Endothelial cell (in vitro differentiated cells): ENCODE data around the gene PPM1M. TPM values are rescaled to one million over a fixed set of nuclear protein-coding genes. Genes with fewer than 3 reads are reported as not detected.

ENCODE experiments used
- DNase-seq: peaks from one replicate; pipeline ENCODE4 v3.0.0; 2021; ENCODE audit warnings: low spot score
- H3K27ac Mint-ChIP-seq: one replicate; pipeline ENCODE4 v1.8.0; 2021; ENCODE audit warnings: mixed read lengths, inconsistent platforms; ENCODE audit not compliant: unreplicated experiment
- H3K27me3 Mint-ChIP-seq: one replicate; pipeline ENCODE4 v1.8.0; 2021; ENCODE audit warnings: mild to moderate bottlenecking, moderate library complexity, mixed read lengths, inconsistent platforms; ENCODE audit not compliant: unreplicated experiment
- H3K36me3 Mint-ChIP-seq: one replicate; pipeline ENCODE4 v1.8.0; 2021; ENCODE audit warnings: mild to moderate bottlenecking, low read depth, mixed read lengths, inconsistent platforms; ENCODE audit not compliant: unreplicated experiment
- H3K4me1 Mint-ChIP-seq: one replicate; pipeline ENCODE4 v1.8.0; 2021; ENCODE audit warnings: mild to moderate bottlenecking, mixed read lengths, inconsistent platforms; ENCODE audit not compliant: unreplicated experiment
- H3K4me3 Mint-ChIP-seq: one replicate; pipeline ENCODE4 v1.8.0; 2021; ENCODE audit warnings: mild to moderate bottlenecking, mixed read lengths, inconsistent platforms; ENCODE audit not compliant: unreplicated experiment
- H3K9me3 Mint-ChIP-seq: one replicate; pipeline ENCODE4 v1.8.0; 2021; ENCODE audit warnings: mixed read lengths, inconsistent platforms; ENCODE audit not compliant: unreplicated experiment
- total RNA-seq: library from RNA; stranded (reverse); fragmentation: NEBNext Ultra II Directional; extraction: Animal tissue kit (Norgen Biotek cat#: 25700); gene quantifications from one replicate; pipeline ENCODE4 v1.2.1, GENCODE V29; 2021; ENCODE audit not compliant: unreplicated experiment
- TF ChIP-seq, protein P1 (sequence below): fragments of 200-600 bp; sonication (generic); IDR thresholded peaks from one replicate; pipeline ENCODE4 v1.5.0; 2021; ENCODE audit warnings: antibody characterized with exemption; ENCODE audit not compliant: unreplicated experiment

Gene PPM1M
- total RNA-seq, 1 donor from 2014 or later = 15.0 TPM

- Mint-ChIP-seq H3K36me3 (peaks cover 4% of the 10 kb centered on the region), H3K4me3 (no peak overlapping the region), H3K4me1 (peaks cover 26% of the 10 kb centered on the region), H3K27me3 (peaks cover 10% of the 10 kb centered on the region), H3K9me3 (no peaks in the 10 kb centered on the region), H3K27ac (no peak overlapping the region)
- no peak for DNase-seq
- TF ChIP-seq, protein P1, sequence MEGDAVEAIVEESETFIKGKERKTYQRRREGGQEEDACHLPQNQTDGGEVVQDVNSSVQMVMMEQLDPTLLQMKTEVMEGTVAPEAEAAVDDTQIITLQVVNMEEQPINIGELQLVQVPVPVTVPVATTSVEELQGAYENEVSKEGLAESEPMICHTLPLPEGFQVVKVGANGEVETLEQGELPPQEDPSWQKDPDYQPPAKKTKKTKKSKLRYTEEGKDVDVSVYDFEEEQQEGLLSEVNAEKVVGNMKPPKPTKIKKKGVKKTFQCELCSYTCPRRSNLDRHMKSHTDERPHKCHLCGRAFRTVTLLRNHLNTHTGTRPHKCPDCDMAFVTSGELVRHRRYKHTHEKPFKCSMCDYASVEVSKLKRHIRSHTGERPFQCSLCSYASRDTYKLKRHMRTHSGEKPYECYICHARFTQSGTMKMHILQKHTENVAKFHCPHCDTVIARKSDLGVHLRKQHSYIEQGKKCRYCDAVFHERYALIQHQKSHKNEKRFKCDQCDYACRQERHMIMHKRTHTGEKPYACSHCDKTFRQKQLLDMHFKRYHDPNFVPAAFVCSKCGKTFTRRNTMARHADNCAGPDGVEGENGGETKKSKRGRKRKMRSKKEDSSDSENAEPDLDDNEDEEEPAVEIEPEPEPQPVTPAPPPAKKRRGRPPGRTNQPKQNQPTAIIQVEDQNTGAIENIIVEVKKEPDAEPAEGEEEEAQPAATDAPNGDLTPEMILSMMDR = no peak
Measured at GRCh38 chr3:52242039-52242438, 3.5 kb upstream of the PPM1M start.

- H3K9me3 Mint-ChIP-seq = no peaks in the 10 kb centered on the region
- DNase-seq = no peak
- peaks cover 13% of the 10 kb centered on the region for H3K36me3 Mint-ChIP-seq
Measured at GRCh38 chr3:52243791-52244628, 1.5 kb upstream of the PPM1M start.

DNA sequence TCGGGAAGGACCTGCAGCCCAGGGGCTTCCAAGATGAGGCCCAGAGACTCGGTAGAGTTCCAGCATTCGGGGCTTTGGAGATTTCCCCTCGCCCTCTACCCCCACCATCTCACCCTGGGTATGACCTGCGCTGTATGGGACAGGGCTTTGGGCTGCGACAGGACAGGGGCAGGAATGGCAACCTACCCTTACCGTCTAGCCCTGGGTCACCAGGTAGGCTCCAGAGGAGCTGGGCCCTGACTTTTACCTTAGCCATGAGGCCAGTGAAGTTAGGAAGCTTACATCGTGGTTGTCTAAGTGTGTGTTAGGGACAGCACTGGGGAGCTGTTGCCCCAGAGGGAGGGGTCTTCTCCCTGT is 683 bp downstream of the PPM1M start:
- Mint-ChIP-seq H3K9me3 (no peaks in the 10 kb centered on the region), H3K27me3 (peaks cover 13% of the 10 kb centered on the region), H3K27ac (no peak overlapping the region), H3K36me3 (peaks cover 21% of the 10 kb centered on the region), H3K4me1 (peaks cover 18% of the 10 kb centered on the region), H3K4me3 (peak overlapping the region; percentile 67)
- DNase-seq = no peak
- TF ChIP-seq, protein P1 = no peak

More at GRCh38 chr3:52243791-52244628, 1.5 kb upstream of the PPM1M start:
- Mint-ChIP-seq H3K4me1 (peaks cover 25% of the 10 kb centered on the region), H3K27me3 (peaks cover 15% of the 10 kb centered on the region), H3K4me3 (no peak overlapping the region), H3K27ac (no peak overlapping the region)
- TF ChIP-seq, protein P1 = no peak

- no peaks in the 10 kb centered on the region for H3K9me3 Mint-ChIP-seq
- peaks cover 21% of the 10 kb centered on the region for H3K36me3 Mint-ChIP-seq
- H3K4me3 Mint-ChIP-seq = peak overlapping the region; percentile 48
- DNase-seq = no peak
- H3K27me3 Mint-ChIP-seq = peaks cover 13% of the 10 kb centered on the region
- H3K4me1 Mint-ChIP-seq = peaks cover 18% of the 10 kb centered on the region
- TF ChIP-seq, protein P1 = no peak
- H3K27ac Mint-ChIP-seq = no peak overlapping the region
Measured at GRCh38 chr3:52246728-52247408, 1.3 kb downstream of the PPM1M start.
